ENCODE data around the gene VCL. TPM values are rescaled to one million over a fixed set of nuclear protein-coding genes. Genes with fewer than 3 reads are reported as not detected.
"Not testable (repeated sequence)": the region's sequence is repeated elsewhere in the genome, so short reads cannot be mapped to it uniquely, and the experiment has no call there.

The VCL gene
- total RNA-seq, 1 donor from 2014 or later: 26.8 TPM

DNA sequence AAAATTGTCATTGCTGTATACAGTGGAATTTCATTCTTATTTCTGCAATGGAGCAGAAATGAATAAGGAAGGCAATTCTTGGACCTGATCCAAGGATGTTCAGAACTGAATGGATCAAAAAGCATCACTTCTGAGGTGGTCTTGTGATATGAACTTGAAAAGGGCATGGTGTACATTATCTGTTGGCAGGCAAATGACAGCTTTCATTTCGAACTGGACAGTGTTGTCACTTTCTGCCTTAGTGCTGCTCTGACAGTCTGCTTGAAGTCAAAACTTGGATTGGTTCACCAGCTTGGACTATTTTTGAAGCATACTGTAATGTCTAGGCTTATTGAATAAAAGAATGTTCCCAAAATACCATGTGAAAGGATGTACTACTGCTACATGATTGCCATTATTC is 52.0 kb downstream of the VCL start:
- Mint-ChIP-seq H3K4me1 (peaks cover 15% of the 10 kb centered on the region), H3K4me3 (no peak overlapping the region), H3K36me3 (ENCODE audit: low read depth) (peaks cover 8% of the 10 kb centered on the region), H3K9me3 (no peaks in the 10 kb centered on the region), H3K27ac (no peak overlapping the region), H3K27me3 (no peaks in the 10 kb centered on the region)
- no peak for DNase-seq
- intact Hi-C loops (cut with micrococcal nuclease): no loop called here

DNA sequence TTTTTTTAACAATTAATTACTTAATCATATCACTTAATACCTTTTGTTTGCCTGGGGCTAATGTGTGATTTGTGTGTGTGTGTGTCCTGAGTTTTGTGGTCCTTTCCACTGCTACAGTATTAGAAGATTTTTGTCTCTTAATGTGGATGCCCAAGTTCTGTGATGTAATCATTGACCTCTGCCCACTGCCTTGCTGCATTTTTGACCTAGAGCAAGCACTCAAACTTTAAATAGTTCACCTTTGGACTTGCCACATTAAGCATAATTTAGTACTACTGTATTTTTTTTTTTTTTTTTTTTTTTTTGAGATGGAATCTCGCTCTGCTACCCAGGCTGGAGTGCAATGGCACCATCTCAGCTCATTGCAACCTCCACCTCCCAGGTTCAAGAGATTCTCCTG is 52.7 kb downstream of the VCL start:
- intact Hi-C loops (cut with micrococcal nuclease): no loop called here
- Mint-ChIP-seq H3K4me1 (peaks cover 17% of the 10 kb centered on the region), H3K36me3 (ENCODE audit: low read depth) (peaks cover 3% of the 10 kb centered on the region), H3K9me3 (no peaks in the 10 kb centered on the region), H3K27me3 (no peaks in the 10 kb centered on the region), H3K4me3 (no peak overlapping the region), H3K27ac (no peak overlapping the region)
- DNase-seq: no peak

GRCh38 chr10:74051736-74052342 is 53.9 kb downstream of the VCL start:
- DNase-seq: no peak
- Mint-ChIP-seq H3K36me3 (ENCODE audit: low read depth) (peaks cover 1% of the 10 kb centered on the region), H3K9me3 (no peaks in the 10 kb centered on the region), H3K4me1 (peaks cover 27% of the 10 kb centered on the region), H3K27me3 (no peaks in the 10 kb centered on the region), H3K27ac (no peak overlapping the region), H3K4me3 (no peak overlapping the region)
- intact Hi-C loops (cut with micrococcal nuclease): no loop called here

DNA sequence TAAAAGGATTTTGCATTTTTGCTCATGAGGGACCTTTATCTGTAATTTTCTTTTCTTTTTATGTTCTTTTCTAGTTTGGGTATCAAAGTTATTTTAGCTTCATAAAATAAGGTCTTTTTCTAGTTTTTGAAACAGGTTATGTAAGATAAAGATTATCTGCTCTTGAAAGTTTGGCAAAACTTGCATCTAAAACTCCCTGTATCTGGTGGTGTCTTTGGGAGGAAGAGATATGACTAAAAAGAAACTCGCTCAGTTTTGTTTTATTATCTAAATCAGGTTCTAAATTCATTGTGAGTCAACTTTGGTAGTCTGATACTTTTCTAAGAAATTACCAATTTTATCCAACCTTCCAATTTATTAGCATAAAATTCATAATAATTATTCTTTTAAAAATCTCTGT is 55.1 kb downstream of the VCL start:
- Mint-ChIP-seq H3K4me1 (peaks cover 31% of the 10 kb centered on the region), H3K4me3 (no peak overlapping the region), H3K27ac (no peak overlapping the region), H3K27me3 (no peaks in the 10 kb centered on the region), H3K36me3 (ENCODE audit: low read depth) (peaks cover 1% of the 10 kb centered on the region), H3K9me3 (no peaks in the 10 kb centered on the region)
- no peak for DNase-seq
- intact Hi-C loops (cut with micrococcal nuclease): no loop called here

GRCh38 chr10:74055383-74056049 is 57.6 kb downstream of the VCL start:
- DNase-seq: no peak
- intact Hi-C loops (cut with micrococcal nuclease): loop anchor here (1.0 to 5.0 kb wide), 4 partner anchors 23 to 168 kb away; no protein-coding TSS in a partner anchor
- peak overlapping the region; percentile 90 for H3K27ac Mint-ChIP-seq
- peak overlapping the region; percentile 63 for H3K4me3 Mint-ChIP-seq
- H3K4me1 Mint-ChIP-seq: peaks cover 34% of the 10 kb centered on the region
- H3K27me3 Mint-ChIP-seq: no peaks in the 10 kb centered on the region
- H3K36me3 Mint-ChIP-seq (ENCODE audit: low read depth): peaks cover 1% of the 10 kb centered on the region
- no peaks in the 10 kb centered on the region for H3K9me3 Mint-ChIP-seq

GRCh38 chr10:74056050-74056818 is 58.3 kb downstream of the VCL start:
- Mint-ChIP-seq H3K27ac (peak overlapping the region; percentile 90), H3K4me1 (peaks cover 38% of the 10 kb centered on the region), H3K27me3 (no peaks in the 10 kb centered on the region), H3K36me3 (ENCODE audit: low read depth) (peaks cover 1% of the 10 kb centered on the region), H3K9me3 (no peaks in the 10 kb centered on the region), H3K4me3 (peak overlapping the region; percentile 63)
- intact Hi-C loops (cut with micrococcal nuclease): loop anchor here (1.0 to 5.0 kb wide), 4 partner anchors 22 to 169 kb away; no protein-coding TSS in a partner anchor
- peak; percentile 79 for DNase-seq

- peak overlapping the region; percentile 42 for H3K27ac Mint-ChIP-seq
- no peaks in the 10 kb centered on the region for H3K9me3 Mint-ChIP-seq
- peak; percentile 68 for DNase-seq
- H3K4me3 Mint-ChIP-seq: peak overlapping the region; percentile 48
- peaks cover 10% of the 10 kb centered on the region for H3K36me3 Mint-ChIP-seq (ENCODE audit: low read depth)
- H3K4me1 Mint-ChIP-seq: peaks cover 34% of the 10 kb centered on the region
- no peaks in the 10 kb centered on the region for H3K27me3 Mint-ChIP-seq
- intact Hi-C loops (cut with micrococcal nuclease): loop anchor here (5.0 kb wide), 1 partner anchor 171 kb away; no protein-coding TSS in a partner anchor
Observed at GRCh38 chr10:74058071-74058470, 60.2 kb downstream of the VCL start.

GRCh38 chr10:74058658-74059057 is 60.7 kb downstream of the VCL start:
- H3K27ac Mint-ChIP-seq: no peak overlapping the region

GRCh38 chr10:74061104-74061503 is 63.2 kb downstream of the VCL start:
- Mint-ChIP-seq H3K4me3 (no peak overlapping the region), H3K27me3 (no peaks in the 10 kb centered on the region), H3K4me1 (peaks cover 21% of the 10 kb centered on the region), H3K27ac (no peak overlapping the region), H3K9me3 (peaks cover 10% of the 10 kb centered on the region), H3K36me3 (ENCODE audit: low read depth) (peaks cover 25% of the 10 kb centered on the region)
- intact Hi-C loops (cut with micrococcal nuclease): no loop called here
- no peak for DNase-seq

More at GRCh38 chr10:74058658-74059057, 60.7 kb downstream of the VCL start:
- H3K27me3 Mint-ChIP-seq: no peaks in the 10 kb centered on the region
- peaks cover 32% of the 10 kb centered on the region for H3K4me1 Mint-ChIP-seq
- H3K4me3 Mint-ChIP-seq: no peak overlapping the region
- H3K36me3 Mint-ChIP-seq (ENCODE audit: low read depth): peaks cover 14% of the 10 kb centered on the region
- intact Hi-C loops (cut with micrococcal nuclease): loop anchor here (5.0 kb wide), 1 partner anchor 171 kb away; no protein-coding TSS in a partner anchor
- peaks cover 6% of the 10 kb centered on the region for H3K9me3 Mint-ChIP-seq
- DNase-seq: peak; percentile 75

DNA sequence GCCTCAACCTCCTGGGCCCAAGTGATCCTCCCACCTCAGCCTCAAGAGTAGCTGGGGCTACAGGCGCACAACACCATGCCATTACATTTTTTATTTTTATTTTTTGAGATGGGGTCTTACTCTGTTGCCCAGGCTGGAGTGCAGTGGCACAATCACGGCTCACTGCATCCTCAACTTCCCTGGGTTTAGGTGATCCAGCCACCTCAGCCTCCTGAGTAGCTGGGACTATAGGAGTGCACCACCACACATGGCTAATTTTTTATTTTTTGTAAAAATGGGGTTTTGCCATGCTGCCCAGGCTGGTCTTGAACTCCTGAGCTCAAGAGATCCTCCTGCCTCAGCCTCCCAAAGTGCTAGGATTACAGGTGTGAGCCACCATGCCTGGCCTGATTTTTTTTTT is 64.1 kb downstream of the VCL start:
- H3K4me3 Mint-ChIP-seq; DNase-seq; intact Hi-C loops (cut with micrococcal nuclease); H3K9me3 Mint-ChIP-seq; H3K27me3 Mint-ChIP-seq; H3K27ac Mint-ChIP-seq: not testable (repeated sequence)
- Mint-ChIP-seq H3K36me3 (ENCODE audit: low read depth) (peaks cover 27% of the 10 kb centered on the region), H3K4me1 (peaks cover 15% of the 10 kb centered on the region)

DNA sequence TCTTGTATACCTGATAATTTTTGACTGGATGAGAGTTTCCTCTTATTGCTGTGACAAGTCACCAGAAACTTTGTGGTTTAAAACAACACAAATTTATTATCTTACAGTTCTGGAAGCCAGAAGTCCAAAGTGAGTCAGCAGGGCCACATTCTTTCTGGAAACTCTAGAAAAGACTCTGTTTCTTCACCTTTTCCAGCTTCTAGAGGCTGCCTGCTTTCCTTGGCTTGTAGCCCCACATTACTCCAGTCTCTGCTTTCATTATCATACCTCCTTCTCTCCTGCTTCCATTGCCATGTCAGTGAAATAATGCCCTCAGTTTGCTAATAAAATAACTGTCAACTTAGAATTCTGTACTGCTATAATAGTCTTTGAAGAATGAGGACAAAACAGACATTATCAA is 65.3 kb downstream of the VCL start:
- Mint-ChIP-seq H3K9me3 (peaks cover 10% of the 10 kb centered on the region), H3K27me3 (no peaks in the 10 kb centered on the region), H3K36me3 (ENCODE audit: low read depth) (peaks cover 28% of the 10 kb centered on the region), H3K4me3 (no peak overlapping the region), H3K27ac (no peak overlapping the region), H3K4me1 (peaks cover 8% of the 10 kb centered on the region)
- intact Hi-C loops (cut with micrococcal nuclease): no loop called here
- DNase-seq: peak; percentile 41

GRCh38 chr10:74067373-74068352 is 69.7 kb downstream of the VCL start:
- Mint-ChIP-seq H3K9me3 (peaks cover 10% of the 10 kb centered on the region), H3K4me1 (peaks cover 4% of the 10 kb centered on the region), H3K4me3 (no peak overlapping the region), H3K27me3 (no peaks in the 10 kb centered on the region), H3K36me3 (ENCODE audit: low read depth) (peaks cover 34% of the 10 kb centered on the region), H3K27ac (no peak overlapping the region)
- intact Hi-C loops (cut with micrococcal nuclease): no loop called here
- peak; percentile 25 for DNase-seq

- Mint-ChIP-seq H3K27ac (no peak overlapping the region), H3K27me3 (no peaks in the 10 kb centered on the region), H3K36me3 (ENCODE audit: low read depth) (peaks cover 40% of the 10 kb centered on the region), H3K4me3 (no peak overlapping the region), H3K4me1 (peaks cover 4% of the 10 kb centered on the region), H3K9me3 (no peaks in the 10 kb centered on the region)
- DNase-seq: no peak
- intact Hi-C loops (cut with micrococcal nuclease): no loop called here
Observed at GRCh38 chr10:74071157-74071556, 73.2 kb downstream of the VCL start.

All from activated CD4-positive, alpha-beta T cell treated with anti-CD3 and anti-CD28 coated beads, Interleukin-2, amount 10 ng/mL, durations not matched to agents 24 days and 14 days (primary cell).